K562 (cell line): ENCODE results near the gene POFUT2. TPM values are rescaled to one million over a fixed set of nuclear protein-coding genes. Genes with fewer than 3 reads are reported as not detected.
A peak's percentile ranks its signal among the peaks of the same experiment; 100 is the strongest.

Experiments
- ATAC-seq: fragments of 200-7000 bp; cut with Tn5 transposase; 3 replicates; pipeline ENCODE4 v1.9.1; 2020; ENCODE audit warnings: moderate library complexity
- BruUV-seq: library from RNA; stranded (reverse); fragments of 400-500 nt; replicated peaks from 2 replicates; lab custom pipeline; 2021; lab: Mats Ljungman, UMichigan
- CTCF ChIA-PET: fragments of 300-600 bp; formaldehyde crosslinking; extraction: SDS; loops from one replicate; lab custom pipeline; 2021; ENCODE audit warnings: low intra/inter-chr PET ratio; lab: Yijun Ruan, JAX
- POLR2A ChIA-PET: fragments of 300-600, 350-650 bp; sonication (Branson Sonifier 250); formaldehyde crosslinking; extraction: SDS; loops from one replicate; lab custom pipeline; 2021; ENCODE audit warnings: antibody characterized with exemption, inconsistent platforms; lab: Yijun Ruan, JAX
- DNase-seq, 4 experiments: peaks; one replicate each; pipeline versions ENCODE4 v3.0.0 to v3.0.0-alpha.2; 2011 to 2018; ENCODE audit warnings: low spot score in 3 of 4, mixed read lengths in 3 of 4; ENCODE audit errors: extremely low read depth in 1 of 4
- FAIRE-seq: peaks from 2 replicates; lab custom pipeline; 2011; peaks lifted over from hg19 to GRCh38; lab: Jason Lieb, UNC
- H2AFZ ChIP-seq: 2 replicates; pipeline ENCODE4 v1.6.0; 2011; ENCODE audit warnings: low read depth, low read length, control low read depth, inconsistent platforms
- H3K27ac ChIP-seq: fragments of 200-600 bp; 3 replicates; pipeline ENCODE4 v1.8.0; 2011; ENCODE audit warnings: low read depth, mild to moderate bottlenecking, control low read depth, inconsistent platforms, low read length, moderate library complexity, mixed read lengths; ENCODE audit errors: extremely low read depth
- H3K27me3 ChIP-seq, 2 experiments: fragments of 300-600 bp in 1 of 2; 2 replicates in 1 of 2; 3 replicates in 1 of 2; pipeline versions ENCODE4 v1.6.0 to v1.8.0; 2011; ENCODE audit warnings: inconsistent platforms in 2 of 2, low read length in 2 of 2, mild to moderate bottlenecking in 1 of 2, mixed read lengths in 1 of 2, moderate library complexity in 1 of 2; ENCODE audit not compliant: control insufficient read depth in 2 of 2, insufficient read depth in 2 of 2
- H3K36me3 ChIP-seq: fragments of 300-600 bp; 3 replicates; pipeline ENCODE4 v1.8.0; 2011; ENCODE audit warnings: mild to moderate bottlenecking, low read length, inconsistent platforms; ENCODE audit not compliant: control insufficient read depth, insufficient read depth
- H3K4me1 ChIP-seq, 2 experiments: fragments of 200-600 bp in 1 of 2; replicated peaks in 1 of 2; 2 replicates in 1 of 2; 3 replicates in 1 of 2; pipeline versions ENCODE4 v1.5.1 to v1.8.0; 2011; ENCODE audit warnings: inconsistent platforms in 2 of 2, low read length in 2 of 2, mild to moderate bottlenecking in 1 of 2, mixed read lengths in 1 of 2, moderate library complexity in 1 of 2; ENCODE audit not compliant: control insufficient read depth in 2 of 2, insufficient read depth in 2 of 2
- H3K4me2 ChIP-seq: 2 replicates; pipeline ENCODE4 v1.6.1; 2011; ENCODE audit warnings: low read length, control low read depth, inconsistent platforms, mixed read lengths; ENCODE audit not compliant: insufficient read depth
- H3K4me3 ChIP-seq: fragments of 200-600 bp; sonication (generic), shearing (Covaris generic); 2 replicates; pipeline ENCODE4 v1.5.1; 2016; ENCODE audit warnings: control low read depth, inconsistent platforms
- H3K79me2 ChIP-seq: fragments of 200-600 bp; 3 replicates; pipeline ENCODE4 v1.8.0; 2011; ENCODE audit warnings: low read length, inconsistent platforms; ENCODE audit not compliant: control insufficient read depth, insufficient read depth
- H3K9ac ChIP-seq, 2 experiments: 2 replicates each; pipeline versions ENCODE4 v1.6.0 to v1.6.1; 2011; ENCODE audit warnings: low read depth in 2 of 2, low read length in 2 of 2, control low read depth in 1 of 2, inconsistent platforms in 1 of 2, mild to moderate bottlenecking in 1 of 2, mixed read lengths in 1 of 2; ENCODE audit not compliant: insufficient read depth in 1 of 2
- H3K9me1 ChIP-seq: one replicate; pipeline ENCODE4 v1.6.0; 2011; ENCODE audit warnings: inconsistent platforms, mild to moderate bottlenecking, low read length, moderate library complexity; ENCODE audit not compliant: control insufficient read depth, insufficient read depth
- H3K9me3 ChIP-seq: replicated peaks from 2 replicates; pipeline ENCODE4 v1.5.1; 2011; ENCODE audit warnings: low read depth, low read length, inconsistent platforms; ENCODE audit not compliant: control insufficient read depth, insufficient read depth
- H4K20me1 ChIP-seq: replicated peaks from 2 replicates; pipeline ENCODE4 v1.6.1; 2011; ENCODE audit warnings: low read length, inconsistent platforms, mixed read lengths; ENCODE audit not compliant: control insufficient read depth, insufficient read depth
- FOXJ2 ChIP-seq: fragments of 200-800 bp; sonication (Bioruptor generic); IDR thresholded peaks from 2 replicates; pipeline ENCODE4 v1.6.1; 2016; ENCODE audit warnings: missing genetic modification characterization, missing compliant biosample characterization
- GATA2 ChIP-seq: sonication (generic); formaldehyde crosslinking; IDR thresholded peaks from 2 replicates; pipeline ENCODE4 v1.4.0; 2020; ENCODE audit warnings: mild to moderate bottlenecking, missing genetic modification reagents
- ILF3 ChIP-seq: fragments of 450-650 bp; IDR thresholded peaks from 2 replicates; pipeline ENCODE4 v1.6.1; 2018; ENCODE audit warnings: antibody characterized with exemption, mild to moderate bottlenecking, moderate library complexity, borderline replicate concordance
- MECOM ChIP-seq: fragments of 250-450 bp; sonication (Bioruptor Pico); IDR thresholded peaks from 2 replicates; pipeline ENCODE4 v1.8.0; 2022; ENCODE audit warnings: inconsistent platforms
- POLR3G ChIP-seq: IDR thresholded peaks from 2 replicates; pipeline ENCODE4 v1.6.1; 2011; ENCODE audit not compliant: insufficient read length, insufficient replicate concordance; ENCODE audit errors: extremely low read depth
- RBFOX2 ChIP-seq: fragments of 200-400 bp; formaldehyde crosslinking; IDR thresholded peaks from 2 replicates; pipeline ENCODE4 v1.6.1; 2017; ENCODE audit warnings: low read depth, mild to moderate bottlenecking, low read length, moderate library complexity
- STAT5B ChIP-seq: fragments of 250-450 bp; sonication (Bioruptor Pico); IDR thresholded peaks from 2 replicates; pipeline ENCODE4 v1.8.0; 2021; ENCODE audit warnings: mild to moderate bottlenecking, inconsistent platforms
- ZBTB33 ChIP-seq: sonication (generic); formaldehyde crosslinking; IDR thresholded peaks from 2 replicates; pipeline ENCODE4 v1.8.1; 2023; ENCODE audit warnings: mild to moderate bottlenecking, missing genetic modification reagents
- ZFP36 ChIP-seq: fragments of 150-350 bp; IDR thresholded peaks from 2 replicates; pipeline ENCODE4 v1.6.1; 2018; ENCODE audit warnings: low read length, low read depth; ENCODE audit not compliant: partially characterized antibody
- ZFX ChIP-seq: sonication (generic); formaldehyde crosslinking; IDR thresholded peaks from 2 replicates; pipeline ENCODE4 v1.8.0; 2022; ENCODE audit warnings: mild to moderate bottlenecking, missing genetic modification reagents, moderate library complexity
- ZNF134 ChIP-seq: fragments of 250-450 bp; sonication (Bioruptor Pico); conservative IDR thresholded peaks from 2 replicates; pipeline ENCODE4 v1.4.0; 2020
- ZNF175 ChIP-seq: fragments of 200-800 bp; sonication (Bioruptor generic); IDR thresholded peaks from 2 replicates; pipeline ENCODE4 v1.6.1; 2016; ENCODE audit warnings: low read depth, mild to moderate bottlenecking, missing genetic modification characterization, missing compliant biosample characterization
- WGBS: fragments of 100-300 bp; shearing (Covaris generic); methylation state at CpG from one replicate; pipeline ENCODE4 v1.1.6; 2016; ENCODE audit warnings: low coverage, mixed read lengths; ENCODE audit not compliant: insufficient coverage; ENCODE audit errors: missing lambda C conversion rate; 5-methylcytosine and 5-hydroxymethylcytosine counted together
- in situ Hi-C: fragments of 300-500 bp; cut with MboI; formaldehyde crosslinking; loops from 4 replicates; pipeline ENCODE4 v1.15.0; 2018; ENCODE audit warnings: inconsistent platforms, mixed read lengths
- intact Hi-C: fragments of 100-400 bp; cut with micrococcal nuclease; formaldehyde crosslinking; loops from 2 replicates; pipeline ENCODE4 v1.14.2; 2022
- polyA plus RNA-seq, 8 experiments: library from polyadenylated mRNA; depleted of rRNA in 4 of 8; stranded (reverse) in 5 of 8; unstranded in 3 of 8; fragments of >200 nt; fragmentation: Nextera tagmentation in 2 of 8; fragmentation: Illumina TruSeq in 1 of 8; extraction: Ambion mirVana in 2 of 8; extraction: Trizol in 1 of 8; gene quantifications; 2 replicates each; pipeline versions ENCODE4 v1.2.1 to v1.2.3, GENCODE V29; 2011 to 2014; ENCODE audit warnings: inconsistent platforms in 1 of 8, missing spikeins in 1 of 8
- total RNA-seq, 7 experiments: library from RNA; depleted of rRNA in 6 of 7; stranded (reverse); fragments of >200 nt in 6 of 7; fragmentation: Illumina TruSeq in 2 of 7; extraction: Trizol in 2 of 7; gene quantifications; 2 replicates each; pipeline versions ENCODE4 v1.2.1 to v1.2.3, GENCODE V29; 2011 to 2021; ENCODE audit warnings: low replicate concordance in 1 of 7

Gene POFUT2
- total and polyA plus RNA-seq, 9 of the 15 experiments (the other 6 are each of a cell fraction or from before 2014, with no cell fraction given), result 1.1 to 24.2 (median 11.0) TPM

GRCh38 chr21:45286671-45287437, 841 bp downstream of the POFUT2 start:
- H3K9me1 ChIP-seq, result peaks cover 4% of the 10 kb centered on the region
- peaks cover 4 to 30% of the 10 kb centered on the region in 2 experiments; a peak in 4 of 5 replicates for H3K4me1 ChIP-seq
- DNase-seq (peak in 2 of 4 experiments; percentile 73 to 75), FAIRE-seq (no peak), ATAC-seq (no peak)
- H4K20me1 ChIP-seq, result no peaks in the 10 kb centered on the region
- in situ Hi-C loops (loop anchor here (5.0 kb wide), 1 partner anchor 140 kb away; no protein-coding TSS in a partner anchor), intact Hi-C loops (no loop called here)
- H3K27me3 ChIP-seq, result no peaks in the 10 kb centered on the region
- H3K4me3 ChIP-seq, result peak overlapping the region; percentile 92
- peak overlapping the region in 1 of 2 experiments; percentile 74; a peak in 2 of 4 replicates for H3K9ac ChIP-seq
- H2AFZ ChIP-seq, result no peak overlapping the region
- H3K4me2 ChIP-seq, result no peak overlapping the region
- BruUV-seq, result no TSS peak
- TF ChIP-seq RBFOX2, result peak; percentile 42; the same call in 1 of the 2 replicates
- TF ChIP-seq ZBTB33, result peak; percentile 51; the same call in 1 of the 2 replicates
- no peak for TF ChIP-seq ZNF134
- no peak for TF ChIP-seq FOXJ2
- no peak for TF ChIP-seq POLR3G
- no peak for TF ChIP-seq ZFP36
- TF ChIP-seq ZFX (CRISPR knock-in tag), result no peak
- no peak for TF ChIP-seq ZNF175 (CRISPR knock-in tag)
- no peak for TF ChIP-seq MECOM (CRISPR knock-in tag)
- TF ChIP-seq STAT5B (CRISPR knock-in tag), result no peak
- TF ChIP-seq GATA2, result no peak
- TF ChIP-seq ILF3, result no peak
- H3K27ac ChIP-seq, result no peak overlapping the region
- H3K36me3 ChIP-seq, result peaks cover 37% of the 10 kb centered on the region; the same call in 2 of the 3 replicates
- POLR2A ChIA-PET, result interaction anchor here (0.6 to 1.2 kb wide), 3 partner anchors 11 to 239 kb away, joined by 3 to 4 read pairs (median 3); no protein-coding TSS in a partner anchor
- no peaks in the 10 kb centered on the region for H3K9me3 ChIP-seq
- CTCF ChIA-PET, result no interaction called here
- WGBS, result 69% methylated on average over 18 of the region's 54 CpGs
- H3K79me2 ChIP-seq, result peaks cover 13% of the 10 kb centered on the region; the same call in 2 of the 3 replicates
